Parathyroid adenoma (tissue), 2 donors: Measurements from ENCODE around the gene FZR1.

Experiments
- H2AFZ ChIP-seq: fragments of 300-600 bp; sonication (generic); one replicate; pipeline ENCODE4 v1.7.0; 2017; ENCODE audit warnings: antibody characterized with exemption, mild to moderate bottlenecking
- H3K27ac ChIP-seq: fragments of 300-600 bp; sonication (generic); one replicate; pipeline ENCODE4 v1.7.0; 2017
- H3K27me3 ChIP-seq: fragments of 300-600 bp; sonication (generic); one replicate; pipeline ENCODE4 v1.7.0; 2017; ENCODE audit warnings: low read length; ENCODE audit not compliant: control insufficient read depth, insufficient read depth
- H3K36me3 ChIP-seq: fragments of 300-600 bp; sonication (generic); one replicate; pipeline ENCODE4 v1.7.0; 2017; ENCODE audit warnings: low read length; ENCODE audit not compliant: control insufficient read depth, insufficient read depth
- H3K4me1 ChIP-seq: fragments of 300-600 bp; sonication (generic); one replicate; pipeline ENCODE4 v1.7.0; 2017; ENCODE audit warnings: control low read depth
- H3K4me2 ChIP-seq: fragments of 300-600 bp; sonication (generic); one replicate; pipeline ENCODE4 v1.7.0; 2017; ENCODE audit warnings: low read length
- H3K4me3 ChIP-seq: fragments of 300-600 bp; sonication (generic); one replicate; pipeline ENCODE4 v1.7.0; 2017; ENCODE audit warnings: low read depth, low read length
- H3K79me2 ChIP-seq: fragments of 300-600 bp; sonication (generic); one replicate; pipeline ENCODE4 v1.7.0; 2017; ENCODE audit warnings: control low read depth
- H3K9ac ChIP-seq: fragments of 300-600 bp; sonication (generic); one replicate; pipeline ENCODE4 v1.7.0; 2017; ENCODE audit warnings: mild to moderate bottlenecking
- H3K9me3 ChIP-seq: fragments of 300-600 bp; sonication (generic); one replicate; pipeline ENCODE4 v1.7.0; 2017; ENCODE audit warnings: low read length; ENCODE audit not compliant: control insufficient read depth
- CTCF ChIP-seq: fragments of 300-600 bp; sonication (generic); IDR thresholded peaks from one replicate; pipeline ENCODE4 v1.7.0; 2017; ENCODE audit warnings: antibody characterized with exemption, mild to moderate bottlenecking
- donor health status: primary hyperparathyroidism.

The FZR1 gene

DNA sequence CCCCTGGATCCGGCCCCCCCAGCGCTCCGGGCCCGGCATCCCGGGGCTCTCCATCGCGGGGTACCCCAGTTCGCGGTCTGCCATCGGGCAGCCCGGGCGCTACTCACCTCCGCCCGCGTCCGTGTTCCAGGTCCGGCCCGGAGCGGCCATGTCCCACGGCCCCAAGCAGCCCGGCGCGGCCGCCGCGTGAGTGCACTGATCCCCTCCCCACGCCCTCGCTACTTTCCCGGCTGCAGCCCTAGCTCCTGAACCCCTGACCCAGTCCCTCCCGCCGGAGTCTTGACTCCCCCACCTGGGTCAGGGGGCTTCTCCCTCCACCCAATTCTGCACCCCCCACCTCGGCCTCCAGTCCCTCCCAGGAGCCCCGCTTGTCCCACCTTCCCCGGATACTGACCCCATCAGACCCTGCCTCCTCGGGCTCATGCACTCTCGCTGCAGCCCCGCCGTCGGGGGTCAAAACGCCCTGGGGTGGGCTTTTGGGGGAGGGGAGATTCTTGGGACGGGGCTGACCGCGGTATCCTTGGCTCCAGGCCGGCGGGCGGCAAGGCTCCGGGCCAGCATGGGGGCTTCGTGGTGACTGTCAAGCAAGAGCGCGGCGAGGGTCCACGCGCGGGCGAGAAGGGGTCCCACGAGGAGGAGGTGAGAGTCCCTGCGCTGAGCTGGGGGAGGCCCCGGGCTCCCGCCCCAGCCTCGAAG lies 67.2 kb downstream of the FZR1 start:
- H2AFZ ChIP-seq, result peak overlapping the region; percentile 81
- no peaks in the 10 kb centered on the region for H3K27me3 ChIP-seq
- H3K4me3 ChIP-seq, result peak overlapping the region; percentile 83
- peaks cover 5% of the 10 kb centered on the region for H3K4me1 ChIP-seq
- H3K79me2 ChIP-seq, result no peaks in the 10 kb centered on the region
- no peaks in the 10 kb centered on the region for H3K36me3 ChIP-seq
- H3K4me2 ChIP-seq, result peak overlapping the region; percentile 91
- no peak overlapping the region for H3K27ac ChIP-seq
- no peak for TF ChIP-seq CTCF
- H3K9me3 ChIP-seq, result no peaks in the 10 kb centered on the region
- peak overlapping the region; percentile 16 for H3K9ac ChIP-seq

GRCh38 chr19:3573858-3574637 lies 67.9 kb downstream of the FZR1 start:
- Histone ChIP-seq H3K27ac (no peak overlapping the region), H3K79me2 (no peaks in the 10 kb centered on the region), H3K9ac (no peak overlapping the region), H3K4me2 (peak overlapping the region; percentile 91), H3K27me3 (no peaks in the 10 kb centered on the region), H3K9me3 (no peaks in the 10 kb centered on the region), H3K4me3 (peak overlapping the region; percentile 83), H3K36me3 (no peaks in the 10 kb centered on the region), H2AFZ (peak overlapping the region; percentile 81), H3K4me1 (peaks cover 5% of the 10 kb centered on the region)
- TF ChIP-seq CTCF, result no peak

DNA sequence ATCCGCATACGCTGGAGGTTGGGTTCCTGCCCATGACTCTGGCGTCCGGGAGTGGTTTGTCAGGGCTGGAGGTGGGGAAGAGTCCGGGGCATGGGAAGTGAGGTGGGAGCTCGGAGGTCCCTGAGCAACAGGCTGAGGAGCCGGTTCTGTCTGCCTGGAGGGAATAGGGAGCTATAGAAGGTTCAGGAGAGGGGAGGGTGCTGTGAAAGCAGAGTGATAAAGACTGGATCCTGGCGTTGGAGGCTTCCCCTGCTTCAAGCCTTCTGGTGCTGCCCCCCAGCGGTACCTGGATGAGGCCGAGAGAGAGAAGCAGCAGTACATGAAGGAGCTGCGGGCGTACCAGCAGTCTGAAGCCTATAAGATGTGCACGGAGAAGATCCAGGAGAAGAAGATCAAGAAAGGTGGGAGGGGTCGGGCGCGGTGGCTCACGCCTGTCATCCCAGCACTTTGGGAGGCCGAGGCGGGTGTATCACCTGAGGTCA lies 69.2 kb downstream of the FZR1 start:
- TF ChIP-seq CTCF, result no peak
- no peak overlapping the region for H3K4me3 ChIP-seq
- H3K9me3 ChIP-seq, result no peaks in the 10 kb centered on the region
- H3K27me3 ChIP-seq, result no peaks in the 10 kb centered on the region
- H2AFZ ChIP-seq, result no peak overlapping the region
- H3K4me2 ChIP-seq, result no peak overlapping the region
- peaks cover 5% of the 10 kb centered on the region for H3K4me1 ChIP-seq
- no peak overlapping the region for H3K9ac ChIP-seq
- no peaks in the 10 kb centered on the region for H3K36me3 ChIP-seq
- no peaks in the 10 kb centered on the region for H3K79me2 ChIP-seq
- no peak overlapping the region for H3K27ac ChIP-seq

- Histone ChIP-seq H3K4me1 (peaks cover 5% of the 10 kb centered on the region), H3K9me3 (no peaks in the 10 kb centered on the region), H3K9ac (no peak overlapping the region), H3K27ac (no peak overlapping the region), H3K4me2 (peak overlapping the region; percentile 17), H3K79me2 (no peaks in the 10 kb centered on the region), H3K36me3 (no peaks in the 10 kb centered on the region), H3K4me3 (peak overlapping the region; percentile 9), H3K27me3 (no peaks in the 10 kb centered on the region), H2AFZ (no peak overlapping the region)
- no peak for TF ChIP-seq CTCF
These were observed 70.0 kb downstream of the FZR1 start for GRCh38 chr19:3575949-3576673.
